HEK293 (cell line): Measurements from ENCODE around the gene EGFR.

ENCODE experiments used
- CTCF ChIA-PET: fragments of 350-600 bp; formaldehyde crosslinking; extraction: SDS; loops from one replicate; lab custom pipeline; 2021; ENCODE audit warnings: antibody characterized with exemption; lab: Yijun Ruan, JAX
- POLR2A ChIA-PET: fragments of 300-600 bp; formaldehyde crosslinking; extraction: SDS; loops from one replicate; lab custom pipeline; 2020; ENCODE audit warnings: antibody characterized with exemption, inconsistent platforms; lab: Yijun Ruan, JAX
- H3K27ac ChIP-seq: fragments of 200-500 bp; sonication (Bioruptor generic); 2 replicates; pipeline ENCODE4 v1.5.1; 2014; ENCODE audit warnings: low read depth, low read length, control low read depth, inconsistent platforms; ENCODE audit errors: extremely low read depth
- H3K36me3 ChIP-seq, 2 experiments: fragments of 200-500 bp in 1 of 2; sonication (Bioruptor generic) in 1 of 2; 1 replicate in 1 of 2; 2 replicates in 1 of 2; pipeline ENCODE4 v1.5.1; 2014 to 2017; ENCODE audit warnings: inconsistent platforms in 2 of 2, low read length in 2 of 2; ENCODE audit not compliant: control insufficient read depth in 2 of 2, insufficient read depth in 1 of 2
- H3K4me1 ChIP-seq: fragments of 200-500 bp; sonication (Bioruptor generic); 2 replicates; pipeline ENCODE4 v1.5.1; 2014; ENCODE audit warnings: mild to moderate bottlenecking, low read length, inconsistent platforms; ENCODE audit not compliant: control insufficient read depth, insufficient read depth
- H3K4me3 ChIP-seq: 2 replicates; pipeline ENCODE4 v1.5.1; 2011; ENCODE audit warnings: low read depth, mild to moderate bottlenecking, control low read depth, low read length, moderate library complexity
- H3K9me3 ChIP-seq: fragments of 200-500 bp; sonication (Bioruptor generic); 2 replicates; pipeline ENCODE4 v1.5.1; 2014; ENCODE audit warnings: low read depth, low read length, inconsistent platforms; ENCODE audit not compliant: control insufficient read depth, insufficient read depth
- ATF2 ChIP-seq: fragments of 450-650 bp; formaldehyde crosslinking; IDR thresholded peaks from 2 replicates; pipeline ENCODE4 v1.5.1; 2016; ENCODE audit warnings: missing biosample characterization, missing genetic modification characterization, low read depth
- INSM2 ChIP-seq: fragments of 450-650 bp; formaldehyde crosslinking; IDR thresholded peaks from 2 replicates; pipeline ENCODE4 v1.5.1; 2016; ENCODE audit warnings: missing biosample characterization, missing genetic modification characterization
- REPIN1 ChIP-seq: fragments of 450-650 bp; formaldehyde crosslinking; IDR thresholded peaks from 2 replicates; pipeline ENCODE4 v1.5.1; 2017; ENCODE audit warnings: missing biosample characterization, missing genetic modification characterization, low read depth
- SP2 ChIP-seq: fragments of 450-650 bp; formaldehyde crosslinking; IDR thresholded peaks from 2 replicates; pipeline ENCODE4 v1.5.1; 2016; ENCODE audit warnings: missing biosample characterization, missing genetic modification characterization
- SP3 ChIP-seq: fragments of 450-650 bp; formaldehyde crosslinking; IDR thresholded peaks from 2 replicates; pipeline ENCODE4 v1.5.1; 2016; ENCODE audit warnings: missing biosample characterization, missing genetic modification characterization
- ZBTB17 ChIP-seq: fragments of 450-650 bp; formaldehyde crosslinking; IDR thresholded peaks from 2 replicates; pipeline ENCODE4 v1.5.1; 2016; ENCODE audit warnings: missing biosample characterization, missing genetic modification characterization
- ZBTB20 ChIP-seq: fragments of 450-650 bp; formaldehyde crosslinking; IDR thresholded peaks from 2 replicates; pipeline ENCODE4 v1.5.1; 2016; ENCODE audit warnings: missing biosample characterization, missing genetic modification characterization
- ZBTB26 ChIP-seq: fragments of 450-650 bp; formaldehyde crosslinking; optimal IDR thresholded peaks from 2 replicates; pipeline ENCODE3; 2016; ENCODE audit warnings: missing biosample characterization, mild to moderate bottlenecking, missing genetic modification characterization
- ZNF426 ChIP-seq: fragments of 450-650 bp; formaldehyde crosslinking; IDR thresholded peaks from 2 replicates; pipeline ENCODE4 v1.5.1; 2017; ENCODE audit warnings: missing biosample characterization, missing genetic modification characterization, mild to moderate bottlenecking, inconsistent platforms, moderate library complexity
- ZNF488 ChIP-seq: fragments of 450-650 bp; formaldehyde crosslinking; IDR thresholded peaks from 2 replicates; pipeline ENCODE4 v1.5.1; 2016; ENCODE audit warnings: missing biosample characterization, missing genetic modification characterization
- ZNF510 ChIP-seq: fragments of 450-650 bp; formaldehyde crosslinking; IDR thresholded peaks from 2 replicates; pipeline ENCODE4 v1.5.1; 2018; ENCODE audit warnings: mild to moderate bottlenecking, missing genetic modification characterization, missing biosample characterization; ENCODE audit not compliant: insufficient replicate concordance
- ZNF548 ChIP-seq: fragments of 450-650 bp; formaldehyde crosslinking; IDR thresholded peaks from 2 replicates; pipeline ENCODE4 v1.5.1; 2016; ENCODE audit warnings: missing biosample characterization, missing genetic modification characterization
- ZNF549 ChIP-seq: fragments of 450-650 bp; IDR thresholded peaks from 2 replicates; pipeline ENCODE4 v1.5.1; 2018; ENCODE audit warnings: missing biosample characterization, missing genetic modification characterization, mild to moderate bottlenecking, inconsistent platforms, moderate library complexity
- ZNF660 ChIP-seq: fragments of 450-650 bp; IDR thresholded peaks from 2 replicates; pipeline ENCODE4 v1.5.1; 2018; ENCODE audit warnings: missing biosample characterization, mild to moderate bottlenecking, missing genetic modification characterization
- ZNF692 ChIP-seq: fragments of 450-650 bp; formaldehyde crosslinking; IDR thresholded peaks from 2 replicates; pipeline ENCODE4 v1.5.1; 2016; ENCODE audit warnings: missing biosample characterization, missing genetic modification characterization
- ZNF777 ChIP-seq: fragments of 450-650 bp; formaldehyde crosslinking; IDR thresholded peaks from 2 replicates; pipeline ENCODE4 v1.5.1; 2017; ENCODE audit warnings: missing biosample characterization, missing genetic modification characterization, borderline replicate concordance
- TF ChIP-seq, protein P1 (sequence below): fragments of 450-650 bp; formaldehyde crosslinking; IDR thresholded peaks from 2 replicates; pipeline ENCODE4 v1.5.1; 2016; ENCODE audit warnings: missing biosample characterization, missing genetic modification characterization

The EGFR gene

GRCh38 chr7:55189878-55190436, 171.1 kb downstream of the EGFR start:
- H3K27ac ChIP-seq = no peak overlapping the region
- CTCF ChIA-PET = no interaction called here
- no peaks in the 10 kb centered on the region for H3K9me3 ChIP-seq
- no peaks in the 10 kb centered on the region; a peak in 1 of 3 replicates for H3K36me3 ChIP-seq
- peaks cover 13% of the 10 kb centered on the region; the same call in 1 of the 2 replicates for H3K4me1 ChIP-seq
- TF ChIP-seq ZNF692 (tag by site-specific recombination) (no peak), SP3 (no peak), ZNF510 (no peak), INSM2 (no peak), SP2 (tag by site-specific recombination) (no peak), ZNF660 (tag by site-specific recombination) (no peak), ZBTB20 (tag by site-specific recombination) (no peak), ATF2 (no peak), ZNF549 (tag by site-specific recombination) (no peak), ZNF548 (tag by site-specific recombination) (no peak), ZNF426 (tag by site-specific recombination) (no peak), ZBTB17 (tag by site-specific recombination) (no peak), REPIN1 (no peak), ZNF777 (tag by site-specific recombination) (no peak), ZBTB26 (tag by site-specific recombination) (no peak), ZNF488 (no peak)
- TF ChIP-seq, protein P1, sequence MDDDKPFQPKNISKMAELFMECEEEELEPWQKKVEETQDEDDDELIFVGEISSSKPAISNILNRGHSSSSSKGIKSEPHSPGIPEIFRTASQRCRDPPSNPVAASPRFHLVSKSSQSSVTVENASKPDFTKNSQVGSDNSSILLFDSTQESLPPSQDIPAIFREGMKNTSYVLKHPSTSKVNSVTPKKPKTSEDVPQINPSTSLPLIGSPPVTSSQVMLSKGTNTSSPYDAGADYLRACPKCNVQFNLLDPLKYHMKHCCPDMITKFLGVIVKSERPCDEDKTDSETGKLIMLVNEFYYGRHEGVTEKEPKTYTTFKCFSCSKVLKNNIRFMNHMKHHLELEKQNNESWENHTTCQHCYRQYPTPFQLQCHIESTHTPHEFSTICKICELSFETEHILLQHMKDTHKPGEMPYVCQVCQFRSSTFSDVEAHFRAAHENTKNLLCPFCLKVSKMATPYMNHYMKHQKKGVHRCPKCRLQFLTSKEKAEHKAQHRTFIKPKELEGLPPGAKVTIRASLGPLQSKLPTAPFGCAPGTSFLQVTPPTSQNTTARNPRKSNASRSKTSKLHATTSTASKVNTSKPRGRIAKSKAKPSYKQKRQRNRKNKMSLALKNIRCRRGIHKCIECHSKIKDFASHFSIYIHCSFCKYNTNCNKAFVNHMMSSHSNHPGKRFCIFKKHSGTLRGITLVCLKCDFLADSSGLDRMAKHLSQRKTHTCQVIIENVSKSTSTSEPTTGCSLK = no peak
- TF ChIP-seq, all 188 proteins: peak for 0
- POLR2A ChIA-PET = no interaction called here
- no peak overlapping the region for H3K4me3 ChIP-seq
